Suppressor macrophage treated with lipopolysaccharide for 4 hours (primary cell): ENCODE data around the gene VTI1A.

Experiments used
- DNase-seq: peaks from one replicate; pipeline ENCODE4 v3.0.0-alpha.2; 2020

The VTI1A gene

DNA sequence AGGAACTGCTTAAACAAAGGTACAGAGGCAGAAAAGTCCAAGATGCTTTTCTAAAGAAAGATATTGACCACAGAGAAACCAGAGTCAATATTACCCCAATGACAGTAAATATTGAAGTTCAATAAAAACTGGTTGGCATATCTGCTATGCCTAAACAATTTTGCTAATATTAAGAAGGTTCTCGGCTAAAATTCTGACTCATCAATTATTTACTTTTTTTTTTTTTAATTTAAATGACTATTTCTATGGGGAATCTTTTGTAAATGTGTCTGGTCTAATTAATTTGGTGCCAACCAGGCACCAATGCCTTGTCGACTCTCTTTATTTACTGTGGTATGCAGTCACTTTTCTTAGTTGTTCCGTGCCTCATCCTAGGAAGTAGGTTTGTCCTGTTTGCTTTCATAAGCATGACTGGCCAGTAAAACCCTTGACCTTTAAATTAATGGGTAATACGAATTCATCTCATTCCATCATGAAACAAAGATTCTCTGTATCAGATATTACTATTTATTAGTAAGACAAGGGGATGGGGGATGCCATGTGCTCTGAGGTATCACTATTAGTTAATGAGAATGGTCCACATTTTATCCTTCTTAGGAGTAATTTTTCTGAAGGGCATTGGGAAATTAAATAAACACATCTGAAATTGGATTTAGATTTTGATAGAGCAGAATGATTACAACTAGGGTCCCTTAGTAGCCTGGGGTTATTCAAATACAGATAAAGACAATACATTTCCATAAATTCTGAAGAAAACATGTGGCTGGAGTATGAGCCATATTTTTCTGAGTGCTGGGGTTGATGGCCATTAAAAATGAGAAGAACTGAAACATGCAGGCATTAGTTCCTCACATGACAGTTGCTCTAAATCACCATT is 154.4 kb downstream of the VTI1A start:
- DNase-seq: no peak

DNA sequence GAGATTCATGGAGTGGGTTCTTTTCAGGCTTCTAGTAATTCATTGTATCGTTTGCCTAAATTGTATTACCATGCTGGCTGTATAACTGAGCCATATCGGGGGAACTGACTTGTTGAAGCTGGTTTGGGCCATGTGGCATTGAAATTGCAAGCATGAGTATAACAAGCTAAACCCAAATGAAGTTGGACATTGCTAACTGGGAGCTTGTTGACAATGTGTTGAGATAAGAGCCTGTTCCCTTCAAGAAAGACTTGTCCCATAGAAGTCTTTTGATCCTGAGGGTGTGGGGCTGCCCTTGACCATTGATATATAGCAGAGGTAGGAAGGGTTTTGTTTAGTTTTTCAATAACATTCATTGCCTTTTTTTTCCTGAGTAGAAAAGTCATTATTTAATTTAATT is 156.0 kb downstream of the VTI1A start:
- no peak for DNase-seq

DNA sequence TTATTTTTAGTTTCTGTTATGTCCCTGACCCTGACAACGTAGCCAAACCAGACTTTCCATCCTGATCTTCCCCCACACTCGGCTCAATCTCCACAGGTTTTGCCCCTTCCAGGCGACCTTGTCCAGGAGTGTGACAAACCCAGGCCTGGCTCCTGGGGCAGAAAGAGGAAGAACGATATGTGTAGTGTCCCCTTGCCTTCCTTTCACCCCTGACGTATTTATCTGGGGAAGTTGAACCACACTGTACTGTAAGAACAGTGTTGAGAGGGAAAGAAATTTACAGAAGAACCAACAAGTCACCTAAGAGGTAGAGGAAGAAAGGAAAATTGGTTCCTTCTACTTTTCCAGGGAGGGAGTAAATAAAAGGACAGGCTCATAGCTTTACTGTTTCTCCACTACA is 158.0 kb downstream of the VTI1A start:
- peak; percentile 9 for DNase-seq

- no peak for DNase-seq
Observed at GRCh38 chr10:112607506-112607905, 160.5 kb downstream of the VTI1A start.

GRCh38 chr10:112613620-112614019 is 166.6 kb downstream of the VTI1A start:
- no peak for DNase-seq

- no peak for DNase-seq
Observed at GRCh38 chr10:112614072-112614471, 167.1 kb downstream of the VTI1A start.

- peak; percentile 1 for DNase-seq
Observed at GRCh38 chr10:112614586-112614985, 167.6 kb downstream of the VTI1A start.

DNA sequence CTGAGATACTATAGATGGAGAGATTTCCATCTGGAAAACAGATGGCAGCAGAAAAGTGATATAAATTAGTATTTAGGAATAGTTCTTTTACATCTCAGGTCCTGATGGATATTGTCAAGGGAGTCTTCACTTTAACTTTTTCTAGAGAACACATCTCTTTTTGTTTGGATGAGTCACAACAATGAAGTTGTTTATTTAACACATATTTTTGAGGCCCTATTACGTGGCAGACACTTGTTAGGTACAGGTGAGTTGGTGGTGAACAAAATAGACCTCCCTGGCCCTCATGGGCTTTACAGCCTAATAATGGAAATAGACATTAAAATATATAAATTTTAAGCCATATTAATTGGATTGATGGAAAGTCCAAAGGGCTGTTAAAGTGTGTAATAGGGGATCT is 168.3 kb downstream of the VTI1A start:
- DNase-seq: no peak

- DNase-seq: no peak
Observed at GRCh38 chr10:112616647-112617046, 169.6 kb downstream of the VTI1A start.

DNA sequence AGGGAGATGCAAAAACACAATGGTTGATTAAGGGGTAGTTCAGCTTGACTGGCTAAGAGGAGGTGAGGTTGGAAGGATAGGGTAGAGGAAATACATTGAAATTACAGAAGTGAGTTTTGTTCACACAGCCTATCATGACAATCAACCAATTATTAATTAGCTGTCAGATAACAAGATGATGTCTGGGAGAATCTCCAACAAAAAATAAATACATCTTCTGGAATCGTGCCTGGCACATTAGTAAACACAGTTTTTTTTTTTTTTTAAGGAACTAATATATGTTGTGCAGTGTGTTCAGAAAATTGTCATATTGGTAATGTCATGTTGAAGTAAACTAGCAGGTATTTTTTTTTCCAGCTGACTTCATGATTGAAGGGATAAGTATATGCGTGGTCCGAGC is 171.8 kb downstream of the VTI1A start:
- no peak for DNase-seq

DNA sequence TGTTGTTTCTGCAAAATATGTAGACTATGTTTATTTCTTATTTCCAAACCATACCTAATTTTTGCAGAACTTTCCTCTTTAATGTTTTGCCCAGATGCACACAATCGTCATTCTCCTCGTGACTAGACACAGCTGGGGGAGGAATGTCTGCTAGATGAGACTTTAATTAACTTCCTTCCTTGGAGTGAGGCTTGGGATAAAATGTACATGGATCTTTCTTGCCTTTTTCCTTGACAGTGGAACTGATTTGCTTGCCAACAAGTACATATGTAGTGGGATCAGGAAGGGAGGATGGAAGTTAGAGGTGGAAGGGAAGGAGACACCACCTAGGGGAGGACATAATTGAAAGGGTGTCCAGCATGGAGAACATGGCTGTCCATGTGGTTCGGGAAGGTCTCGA is 172.5 kb downstream of the VTI1A start:
- DNase-seq: no peak

GRCh38 chr10:112622786-112623185 is 175.8 kb downstream of the VTI1A start:
- no peak for DNase-seq

- no peak for DNase-seq
Observed at GRCh38 chr10:112624546-112625048, 177.6 kb downstream of the VTI1A start.

- no peak for DNase-seq
Observed at GRCh38 chr10:112628951-112629609, 182.1 kb downstream of the VTI1A start.

GRCh38 chr10:112631501-112632400 is 184.7 kb downstream of the VTI1A start:
- no peak for DNase-seq

DNA sequence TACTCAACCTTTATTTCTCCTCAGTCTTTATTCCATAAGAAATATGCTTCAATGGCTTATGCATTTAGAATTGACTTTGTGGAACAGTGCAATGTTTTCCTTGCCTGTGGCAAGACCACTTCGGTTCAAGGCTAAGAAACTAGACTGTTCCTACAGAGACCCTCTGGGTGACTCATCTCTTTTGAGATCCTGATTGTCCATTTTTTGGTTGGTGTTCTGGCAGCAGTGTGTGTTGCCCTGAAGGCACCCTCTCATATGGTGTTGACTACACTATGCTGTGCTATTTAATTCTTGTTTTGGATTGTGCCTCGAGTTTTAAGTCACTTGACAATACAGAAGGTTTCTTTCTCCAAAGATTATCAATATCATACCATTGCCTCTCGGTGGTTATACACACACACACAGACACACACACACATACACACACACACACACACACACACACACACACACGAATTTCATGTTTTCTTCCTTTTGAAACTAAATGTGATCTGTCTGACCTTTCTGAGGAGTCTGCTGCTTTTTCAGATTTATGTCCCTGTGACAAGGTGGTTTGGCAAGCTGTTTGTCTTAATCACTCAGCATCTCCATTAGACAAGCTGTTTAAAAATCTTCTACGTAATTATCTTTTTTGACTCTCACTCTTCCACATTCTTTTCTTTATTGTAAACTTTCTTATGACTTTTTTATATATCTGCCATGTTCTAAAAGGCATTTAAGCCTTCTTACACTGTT is 187.2 kb downstream of the VTI1A start:
- DNase-seq: no peak

- no peak for DNase-seq
Observed at GRCh38 chr10:112637901-112638300, 190.9 kb downstream of the VTI1A start.

- DNase-seq: no peak
Observed at GRCh38 chr10:112639298-112639697, 192.3 kb downstream of the VTI1A start.

GRCh38 chr10:112640638-112641037 is 193.6 kb downstream of the VTI1A start:
- DNase-seq: no peak

DNA sequence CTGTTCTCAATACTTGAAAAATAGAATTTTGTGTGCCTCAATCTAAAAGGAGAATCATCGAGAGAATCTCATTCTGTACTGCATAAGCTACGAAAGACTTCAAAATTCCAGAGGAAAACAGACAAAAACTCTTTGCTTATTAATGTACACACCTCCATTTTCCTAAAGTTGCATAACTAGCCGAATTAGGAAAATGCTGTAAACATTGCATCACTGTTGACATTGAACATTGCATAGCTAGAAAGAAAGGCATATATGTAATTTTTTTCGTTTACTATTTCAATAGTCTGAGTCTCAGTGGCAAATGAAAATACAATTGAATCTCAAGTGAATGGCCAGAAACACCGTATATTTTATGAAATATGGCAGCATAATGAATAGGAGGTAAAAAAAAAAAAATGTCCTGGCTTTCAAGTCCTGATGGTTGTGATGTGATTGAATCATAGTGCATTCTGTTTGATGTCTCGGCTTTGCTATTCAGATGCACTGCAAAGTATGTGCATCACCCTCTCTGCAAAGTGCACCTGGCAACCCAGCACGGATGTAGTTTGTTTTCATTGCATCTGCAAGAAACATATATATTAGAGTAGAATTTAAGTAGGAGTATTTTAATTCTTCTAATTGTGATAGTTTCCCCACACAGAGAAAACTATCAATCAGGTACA is 196.7 kb downstream of the VTI1A start:
- DNase-seq: no peak

DNA sequence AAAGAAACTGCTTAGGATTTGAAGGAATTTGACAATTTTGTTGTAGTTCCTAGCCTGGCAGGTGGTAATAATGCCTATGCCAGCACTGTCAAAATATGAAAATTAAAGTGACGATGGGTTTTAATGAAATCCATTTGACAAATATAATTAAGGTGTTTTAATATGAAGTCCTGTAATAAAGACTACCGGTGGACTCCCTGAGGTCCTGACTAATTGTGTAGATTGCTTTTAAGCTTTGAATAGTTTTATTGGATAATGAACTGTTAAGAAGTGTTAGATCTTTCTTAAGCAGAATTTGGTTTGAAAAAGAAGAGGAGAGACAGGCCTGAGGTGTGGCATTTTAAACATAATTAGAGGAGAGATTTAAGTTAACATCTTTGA is 197.2 kb downstream of the VTI1A start:
- DNase-seq: no peak
